Peyer's patch (tissue), 4 donors: ENCODE measurements around the gene GRIN2C.

Experiments used
- POLR2A ChIP-seq, 2 donors: fragments of 450-650 bp; IDR thresholded peaks; one replicate each; pipeline ENCODE4 v1.5.1; 2017; ENCODE audit warnings: antibody characterized with exemption in 2 of 2, mild to moderate bottlenecking in 2 of 2, moderate library complexity in 2 of 2
- TF ChIP-seq, protein P1 (sequence below), 6 experiments: fragments of 450-650 bp in 4 of 6; fragments of 200-600 bp in 2 of 6; sonication (generic) in 1 of 6; IDR thresholded peaks; one replicate each; pipeline ENCODE4 v1.5.1; 2017 to 2019; ENCODE audit warnings: antibody characterized with exemption in 6 of 6, mild to moderate bottlenecking in 3 of 6, moderate library complexity in 1 of 6

DNA sequence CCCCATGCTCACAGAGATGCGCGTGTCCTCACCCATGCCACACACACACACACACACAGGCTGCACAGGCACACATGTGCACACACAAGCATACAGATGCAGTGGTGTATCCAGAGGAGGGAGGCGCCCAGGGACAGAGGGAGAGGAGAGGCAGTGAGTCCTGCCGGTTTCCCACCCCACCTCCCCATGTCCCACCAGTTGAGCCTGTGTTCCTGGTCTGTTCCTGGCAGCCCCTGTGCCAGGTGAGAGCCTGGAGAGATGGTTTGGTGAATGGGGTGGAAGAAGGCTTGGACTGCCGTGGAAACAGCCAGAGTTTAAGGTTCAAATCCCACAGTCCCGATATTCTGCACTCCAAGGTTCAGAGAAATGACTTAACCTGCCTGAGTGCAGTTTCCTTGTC lies 44.0 kb upstream of the GRIN2C start:
- TF ChIP-seq POLR2A (IDR thresholded peaks at IDR 0.05) = no peak
- TF ChIP-seq, protein P1, sequence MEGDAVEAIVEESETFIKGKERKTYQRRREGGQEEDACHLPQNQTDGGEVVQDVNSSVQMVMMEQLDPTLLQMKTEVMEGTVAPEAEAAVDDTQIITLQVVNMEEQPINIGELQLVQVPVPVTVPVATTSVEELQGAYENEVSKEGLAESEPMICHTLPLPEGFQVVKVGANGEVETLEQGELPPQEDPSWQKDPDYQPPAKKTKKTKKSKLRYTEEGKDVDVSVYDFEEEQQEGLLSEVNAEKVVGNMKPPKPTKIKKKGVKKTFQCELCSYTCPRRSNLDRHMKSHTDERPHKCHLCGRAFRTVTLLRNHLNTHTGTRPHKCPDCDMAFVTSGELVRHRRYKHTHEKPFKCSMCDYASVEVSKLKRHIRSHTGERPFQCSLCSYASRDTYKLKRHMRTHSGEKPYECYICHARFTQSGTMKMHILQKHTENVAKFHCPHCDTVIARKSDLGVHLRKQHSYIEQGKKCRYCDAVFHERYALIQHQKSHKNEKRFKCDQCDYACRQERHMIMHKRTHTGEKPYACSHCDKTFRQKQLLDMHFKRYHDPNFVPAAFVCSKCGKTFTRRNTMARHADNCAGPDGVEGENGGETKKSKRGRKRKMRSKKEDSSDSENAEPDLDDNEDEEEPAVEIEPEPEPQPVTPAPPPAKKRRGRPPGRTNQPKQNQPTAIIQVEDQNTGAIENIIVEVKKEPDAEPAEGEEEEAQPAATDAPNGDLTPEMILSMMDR (IDR thresholded peaks at IDR 0.05) = no peak
